Measurements from ENCODE around the gene PRSS36.

DNA sequence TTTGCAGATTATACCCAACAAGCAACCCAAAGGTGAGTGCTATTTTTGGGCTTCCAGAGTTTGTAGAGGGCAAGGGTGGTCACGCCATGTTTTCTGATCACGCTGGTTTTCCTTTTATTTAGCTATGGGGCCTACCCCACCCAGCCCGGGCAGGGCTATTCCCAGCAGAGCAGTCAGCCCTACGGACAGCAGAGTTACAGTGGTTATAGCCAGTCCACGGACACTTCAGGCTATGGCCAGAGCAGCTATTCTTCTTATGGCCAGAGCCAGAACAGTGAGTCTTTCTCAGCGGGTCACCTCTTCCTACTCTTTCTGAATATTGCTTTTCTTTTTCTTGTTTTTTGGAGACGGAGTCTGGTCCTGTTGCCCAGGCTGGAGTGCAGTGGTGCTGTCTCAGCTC is 32.5 kb upstream of the PRSS36 start:
- TF ChIP-seq, protein P1, sequence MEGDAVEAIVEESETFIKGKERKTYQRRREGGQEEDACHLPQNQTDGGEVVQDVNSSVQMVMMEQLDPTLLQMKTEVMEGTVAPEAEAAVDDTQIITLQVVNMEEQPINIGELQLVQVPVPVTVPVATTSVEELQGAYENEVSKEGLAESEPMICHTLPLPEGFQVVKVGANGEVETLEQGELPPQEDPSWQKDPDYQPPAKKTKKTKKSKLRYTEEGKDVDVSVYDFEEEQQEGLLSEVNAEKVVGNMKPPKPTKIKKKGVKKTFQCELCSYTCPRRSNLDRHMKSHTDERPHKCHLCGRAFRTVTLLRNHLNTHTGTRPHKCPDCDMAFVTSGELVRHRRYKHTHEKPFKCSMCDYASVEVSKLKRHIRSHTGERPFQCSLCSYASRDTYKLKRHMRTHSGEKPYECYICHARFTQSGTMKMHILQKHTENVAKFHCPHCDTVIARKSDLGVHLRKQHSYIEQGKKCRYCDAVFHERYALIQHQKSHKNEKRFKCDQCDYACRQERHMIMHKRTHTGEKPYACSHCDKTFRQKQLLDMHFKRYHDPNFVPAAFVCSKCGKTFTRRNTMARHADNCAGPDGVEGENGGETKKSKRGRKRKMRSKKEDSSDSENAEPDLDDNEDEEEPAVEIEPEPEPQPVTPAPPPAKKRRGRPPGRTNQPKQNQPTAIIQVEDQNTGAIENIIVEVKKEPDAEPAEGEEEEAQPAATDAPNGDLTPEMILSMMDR (IDR thresholded peaks at IDR 0.05), result no peak
- TF ChIP-seq POLR2A (IDR thresholded peaks at IDR 0.05) (no peak), POLR2AphosphoS5 (IDR thresholded peaks at IDR 0.05) (no peak)

Data from sigmoid colon (tissue), 4 donors.